HL-60 (cell line): ENCODE results near the gene MICAL2.

Experiments used
- DNase-seq, 2 experiments: peaks; one replicate each; pipeline ENCODE4 v3.0.0-alpha.2; 2010 to 2020; ENCODE audit warnings: low read depth in 1 of 2, low spot score in 1 of 2
- H3K27ac ChIP-seq: fragments of 250-450 bp; sonication (Bioruptor Pico); replicated peaks from 2 replicates; pipeline ENCODE4 v1.5.1; 2020; ENCODE audit warnings: mild to moderate bottlenecking, moderate library complexity
- H3K27me3 ChIP-seq: fragments of 250-450 bp; sonication (Bioruptor Pico); 2 replicates; pipeline ENCODE4 v1.5.1; 2021; ENCODE audit warnings: mild to moderate bottlenecking, moderate library complexity; ENCODE audit not compliant: insufficient read depth, poor library complexity, severe bottlenecking
- H3K4me3 ChIP-seq: replicated peaks from 2 replicates; pipeline ENCODE4 v1.5.1; 2011; ENCODE audit warnings: mild to moderate bottlenecking, control low read depth, low read length; ENCODE audit not compliant: insufficient read depth
- CTCF ChIP-seq: IDR thresholded peaks from one replicate; pipeline ENCODE4 v1.5.1; 2011; ENCODE audit warnings: low read length, control low read depth, inconsistent platforms; ENCODE audit not compliant: insufficient read depth
- GABPA ChIP-seq: IDR thresholded peaks from 2 replicates; pipeline ENCODE4 v1.6.1; 2012; ENCODE audit warnings: low read depth
- POLR2AphosphoS5 ChIP-seq: IDR thresholded peaks from 2 replicates; pipeline ENCODE4 v1.6.1; 2012; ENCODE audit warnings: low read depth
- SPI1 ChIP-seq: IDR thresholded peaks from 2 replicates; pipeline ENCODE4 v1.6.1; 2012; ENCODE audit warnings: low read depth, mild to moderate bottlenecking, borderline replicate concordance
- TF ChIP-seq, protein P1 (sequence below): IDR thresholded peaks from 2 replicates; pipeline ENCODE4 v1.6.1; 2012; ENCODE audit warnings: low read depth; ENCODE audit not compliant: insufficient replicate concordance

Gene MICAL2

GRCh38 chr11:12276356-12276755 lies 166.0 kb downstream of the MICAL2 start:
- Histone ChIP-seq H3K27me3 (no peaks in the 10 kb centered on the region), H3K4me3 (no peak overlapping the region), H3K27ac (no peak overlapping the region)
- DNase-seq: no peak
- TF ChIP-seq, protein P1, sequence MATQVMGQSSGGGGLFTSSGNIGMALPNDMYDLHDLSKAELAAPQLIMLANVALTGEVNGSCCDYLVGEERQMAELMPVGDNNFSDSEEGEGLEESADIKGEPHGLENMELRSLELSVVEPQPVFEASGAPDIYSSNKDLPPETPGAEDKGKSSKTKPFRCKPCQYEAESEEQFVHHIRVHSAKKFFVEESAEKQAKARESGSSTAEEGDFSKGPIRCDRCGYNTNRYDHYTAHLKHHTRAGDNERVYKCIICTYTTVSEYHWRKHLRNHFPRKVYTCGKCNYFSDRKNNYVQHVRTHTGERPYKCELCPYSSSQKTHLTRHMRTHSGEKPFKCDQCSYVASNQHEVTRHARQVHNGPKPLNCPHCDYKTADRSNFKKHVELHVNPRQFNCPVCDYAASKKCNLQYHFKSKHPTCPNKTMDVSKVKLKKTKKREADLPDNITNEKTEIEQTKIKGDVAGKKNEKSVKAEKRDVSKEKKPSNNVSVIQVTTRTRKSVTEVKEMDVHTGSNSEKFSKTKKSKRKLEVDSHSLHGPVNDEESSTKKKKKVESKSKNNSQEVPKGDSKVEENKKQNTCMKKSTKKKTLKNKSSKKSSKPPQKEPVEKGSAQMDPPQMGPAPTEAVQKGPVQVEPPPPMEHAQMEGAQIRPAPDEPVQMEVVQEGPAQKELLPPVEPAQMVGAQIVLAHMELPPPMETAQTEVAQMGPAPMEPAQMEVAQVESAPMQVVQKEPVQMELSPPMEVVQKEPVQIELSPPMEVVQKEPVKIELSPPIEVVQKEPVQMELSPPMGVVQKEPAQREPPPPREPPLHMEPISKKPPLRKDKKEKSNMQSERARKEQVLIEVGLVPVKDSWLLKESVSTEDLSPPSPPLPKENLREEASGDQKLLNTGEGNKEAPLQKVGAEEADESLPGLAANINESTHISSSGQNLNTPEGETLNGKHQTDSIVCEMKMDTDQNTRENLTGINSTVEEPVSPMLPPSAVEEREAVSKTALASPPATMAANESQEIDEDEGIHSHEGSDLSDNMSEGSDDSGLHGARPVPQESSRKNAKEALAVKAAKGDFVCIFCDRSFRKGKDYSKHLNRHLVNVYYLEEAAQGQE: no peak
- TF ChIP-seq GABPA (no peak), POLR2AphosphoS5 (no peak), CTCF (no peak), SPI1 (no peak)

- DNase-seq: no peak
- Histone ChIP-seq H3K4me3 (no peak overlapping the region), H3K27ac (no peak overlapping the region), H3K27me3 (no peaks in the 10 kb centered on the region)
- no peak for TF ChIP-seq CTCF
- TF ChIP-seq GABPA: no peak
- TF ChIP-seq POLR2AphosphoS5: no peak
- TF ChIP-seq, protein P1: no peak
- no peak for TF ChIP-seq SPI1
Measured at GRCh38 chr11:12276831-12277475, 166.6 kb downstream of the MICAL2 start.

GRCh38 chr11:12278766-12279671 lies 168.6 kb downstream of the MICAL2 start:
- DNase-seq: no peak
- TF ChIP-seq POLR2AphosphoS5: no peak
- no peak for TF ChIP-seq CTCF
- no peak for TF ChIP-seq SPI1
- TF ChIP-seq GABPA: no peak
- TF ChIP-seq, protein P1: no peak
- Histone ChIP-seq H3K27me3 (no peaks in the 10 kb centered on the region), H3K27ac (no peak overlapping the region), H3K4me3 (no peak overlapping the region)
